Measurements from ENCODE around the gene SPDYE6. TPM values are rescaled to one million over a fixed set of nuclear protein-coding genes. Genes with fewer than 3 reads are reported as not detected.

The SPDYE6 gene
- total and polyA plus RNA-seq, 2 donors (not counting 1 experiment from before 2014, with no cell fraction given) = not detected

GRCh38 chr7:102310414-102310815, 45.8 kb downstream of the SPDYE6 start:
- no peaks in the 10 kb centered on the region for H4K20me1 ChIP-seq (ENCODE audit: control insufficient read depth, insufficient read depth, low read length, poor library complexity, severe bottlenecking)
- no peak overlapping the region for H3K9ac ChIP-seq (ENCODE audit: low read length)
- TF ChIP-seq EZH2 (IDR thresholded peaks at IDR 0.05; ENCODE audit: borderline replicate concordance, insufficient read depth, low read depth, low read length, poor library complexity, severe bottlenecking) = no peak
- no peak for TF ChIP-seq CTCF (IDR thresholded peaks at IDR 0.05)
- Mint-ChIP-seq H3K27ac (peak overlapping the region; percentile 67), H3K27me3 (no peaks in the 10 kb centered on the region), H3K4me3 (peak overlapping the region; percentile 29), H3K9me3 (ENCODE audit: insufficient read depth) (no peaks in the 10 kb centered on the region), H3K4me1 (peaks cover 61% of the 10 kb centered on the region)
- ATAC-seq (ENCODE audit: low read depth) = no peak
- WGBS (ENCODE audit: insufficient coverage) = 100% methylated on average over 6 of the region's 9 CpGs
- no peaks in the 10 kb centered on the region for H3K27me3 ChIP-seq (replicated peaks in 1 of 4; ENCODE audit: control extremely low read depth in 1 of 4, control insufficient read depth in 3 of 4, insufficient read depth in 4 of 4, low read length in 3 of 4)
- peaks cover 54 to 64% of the 10 kb centered on the region in 2 donors for H3K4me1 ChIP-seq (ENCODE audit: control insufficient read depth in 2 of 2, insufficient read depth in 2 of 2, low read length in 2 of 2)
- H3K36me3 ChIP-seq (replicated peaks in 1 of 2; ENCODE audit: control extremely low read depth in 1 of 2, control insufficient read depth in 1 of 2, extremely low read depth in 1 of 2, insufficient read depth in 2 of 2, low read length in 1 of 2) = peaks cover 2 to 43% of the 10 kb centered on the region in 2 experiments
- no peak overlapping the region for H2AFZ ChIP-seq (ENCODE audit: insufficient read depth, low read depth, low read length, poor library complexity, severe bottlenecking)
- H3K27ac ChIP-seq (ENCODE audit: low read length in 2 of 2) = peak overlapping the region in 1 of 2 donors; percentile 12
- intact Hi-C loops (cut with micrococcal nuclease) = no loop called here
- no peaks in the 10 kb centered on the region for H3K9me3 ChIP-seq (ENCODE audit: control extremely low read depth in 1 of 3, control insufficient read depth in 2 of 3, insufficient read depth in 1 of 3, low read length in 2 of 3)
- no peak overlapping the region for H3K4me2 ChIP-seq (replicated peaks; ENCODE audit: low read depth, low read length, poor library complexity, severe bottlenecking)
- H3K4me3 ChIP-seq (ENCODE audit: control extremely low read depth in 1 of 5, extremely low read depth in 1 of 5, insufficient read depth in 1 of 5, low read depth in 2 of 5, low read length in 4 of 5) = no peak overlapping the region
- ChIA-PET CTCF (interaction anchor here (1.1 kb wide), 1 partner anchor 25 kb away, joined by 3 read pairs; no protein-coding TSS in a partner anchor), POLR2A (no interaction called here)
- H3K79me2 ChIP-seq (ENCODE audit: control insufficient read depth, insufficient read depth, low read length) = peaks cover 41% of the 10 kb centered on the region
- no peak for DNase-seq

- ATAC-seq (ENCODE audit: low read depth) (peak; percentile 86), DNase-seq (peak; percentile 90)
- Mint-ChIP-seq H3K4me3 (peak overlapping the region; percentile 84), H3K4me1 (peaks cover 83% of the 10 kb centered on the region), H3K9me3 (ENCODE audit: insufficient read depth) (no peaks in the 10 kb centered on the region), H3K27ac (peak overlapping the region; percentile 98), H3K27me3 (no peaks in the 10 kb centered on the region)
- no peak for TF ChIP-seq EZH2 (IDR thresholded peaks at IDR 0.05; ENCODE audit: borderline replicate concordance, insufficient read depth, low read depth, low read length, poor library complexity, severe bottlenecking)
- no peak for TF ChIP-seq CTCF (IDR thresholded peaks at IDR 0.05)
- under 1% methylated on average over 14 of the region's 17 CpGs for WGBS (ENCODE audit: insufficient coverage)
- peaks cover 8% of the 10 kb centered on the region for H4K20me1 ChIP-seq (ENCODE audit: control insufficient read depth, insufficient read depth, low read length, poor library complexity, severe bottlenecking)
- H2AFZ ChIP-seq (ENCODE audit: insufficient read depth, low read depth, low read length, poor library complexity, severe bottlenecking) = no peak overlapping the region
- peak overlapping the region; percentile 59 for H3K9ac ChIP-seq (ENCODE audit: low read length)
- peaks cover 67% of the 10 kb centered on the region for H3K79me2 ChIP-seq (ENCODE audit: control insufficient read depth, insufficient read depth, low read length)
- CTCF ChIA-PET = interaction anchor here (0.6 to 7.4 kb wide), 11 partner anchors 9 to 93 kb away, joined by 3 to 75 read pairs (median 4); partner anchors contain the start of gene SH2B2
- no peaks in the 10 kb centered on the region for H3K27me3 ChIP-seq (replicated peaks in 1 of 4; ENCODE audit: control extremely low read depth in 1 of 4, control insufficient read depth in 3 of 4, insufficient read depth in 4 of 4, low read length in 3 of 4)
- POLR2A ChIA-PET = interaction anchor here (0.6 to 10.7 kb wide), 13 partner anchors 9 to 126 kb away, joined by 3 to 126 read pairs (median 4); partner anchors contain the start of genes ORAI2, PRKRIP1 and SH2B2
- peaks cover 78 to 90% of the 10 kb centered on the region in 2 donors for H3K4me1 ChIP-seq (ENCODE audit: control insufficient read depth in 2 of 2, insufficient read depth in 2 of 2, low read length in 2 of 2)
- peaks cover 0 to 47% of the 10 kb centered on the region in 2 experiments for H3K36me3 ChIP-seq (replicated peaks in 1 of 2; ENCODE audit: control extremely low read depth in 1 of 2, control insufficient read depth in 1 of 2, extremely low read depth in 1 of 2, insufficient read depth in 2 of 2, low read length in 1 of 2)
- peak overlapping the region in 4 of 5 experiments; percentile 37 to 51 (median 44) for H3K4me3 ChIP-seq (ENCODE audit: control extremely low read depth in 1 of 5, extremely low read depth in 1 of 5, insufficient read depth in 1 of 5, low read depth in 2 of 5, low read length in 4 of 5)
- H3K4me2 ChIP-seq (replicated peaks; ENCODE audit: low read depth, low read length, poor library complexity, severe bottlenecking) = peak overlapping the region; percentile 86
- peaks cover 0 to 7% (median 0%) of the 10 kb centered on the region in 3 donors for H3K9me3 ChIP-seq (ENCODE audit: control extremely low read depth in 1 of 3, control insufficient read depth in 2 of 3, insufficient read depth in 1 of 3, low read length in 2 of 3)
- intact Hi-C loops (cut with micrococcal nuclease) = loop anchor here (1.0 to 10.0 kb wide), 4 partner anchors 16 to 118 kb away; partner anchors contain the start of gene PRKRIP1
- peak overlapping the region; percentile 93 to 95 for H3K27ac ChIP-seq (ENCODE audit: low read length in 2 of 2)
Observed at GRCh38 chr7:102306916-102307677, 49.1 kb downstream of the SPDYE6 start.

All from B cell (primary cell).